K562 (cell line): ENCODE results near the gene SCLT1. TPM values are rescaled to one million over a fixed set of nuclear protein-coding genes. Genes with fewer than 3 reads are reported as not detected.

ENCODE experiments used
- BACH1 ChIP-seq: fragments of 200-800 bp; sonication (Bioruptor generic); IDR thresholded peaks from 2 replicates; pipeline ENCODE4 v1.6.1; 2016; ENCODE audit warnings: missing genetic modification characterization, missing compliant biosample characterization
- EGR1 ChIP-seq: fragments of 450-650 bp; conservative IDR thresholded peaks from 2 replicates; pipeline ENCODE4 v1.6.1; 2017; ENCODE audit warnings: mild to moderate bottlenecking
- HINFP ChIP-seq: fragments of 450-650 bp; conservative IDR thresholded peaks from 2 replicates; pipeline ENCODE4 v1.6.1; 2016; ENCODE audit warnings: missing genetic modification characterization, low read depth, mild to moderate bottlenecking, control low read depth, missing compliant biosample characterization
- MAFK ChIP-seq: IDR thresholded peaks from 2 replicates; pipeline ENCODE4 v1.6.1; 2011; ENCODE audit warnings: low read length, improper control_type of control experiment
- ZNF316 ChIP-seq: fragments of 450-650 bp; IDR thresholded peaks from 2 replicates; pipeline ENCODE4 v1.6.1; 2016
- ZNF79 ChIP-seq: fragments of 250-450 bp; sonication (Bioruptor Pico); IDR thresholded peaks from 2 replicates; pipeline ENCODE4 v1.4.0; 2020; ENCODE audit warnings: low read depth, mild to moderate bottlenecking, moderate library complexity
- polyA plus RNA-seq, 8 experiments: library from polyadenylated mRNA; depleted of rRNA in 4 of 8; stranded (reverse) in 5 of 8; unstranded in 3 of 8; fragments of >200 nt; fragmentation: Nextera tagmentation in 2 of 8; fragmentation: Illumina TruSeq in 1 of 8; extraction: Ambion mirVana in 2 of 8; extraction: Trizol in 1 of 8; gene quantifications; 2 replicates each; pipeline versions ENCODE4 v1.2.1 to v1.2.3, GENCODE V29; 2011 to 2014; ENCODE audit warnings: inconsistent platforms in 1 of 8, missing spikeins in 1 of 8
- total RNA-seq, 7 experiments: library from RNA; depleted of rRNA in 6 of 7; stranded (reverse); fragments of >200 nt in 6 of 7; fragmentation: Illumina TruSeq in 2 of 7; extraction: Trizol in 2 of 7; gene quantifications; 2 replicates each; pipeline versions ENCODE4 v1.2.1 to v1.2.3, GENCODE V29; 2011 to 2021; ENCODE audit warnings: low replicate concordance in 1 of 7
- TF ChIP-seq, protein P1 (sequence below): fragments of 450-650 bp; IDR thresholded peaks from 2 replicates; pipeline ENCODE4 v1.6.1; 2016; ENCODE audit warnings: mild to moderate bottlenecking, moderate library complexity

SCLT1 gene
- total and polyA plus RNA-seq, 9 of the 15 experiments (the other 6 are each of a cell fraction or from before 2014, with no cell fraction given), result 8.0 to 31.9 (median 24.2) TPM

- no peak for TF ChIP-seq EGR1
- no peak for TF ChIP-seq ZNF79
- TF ChIP-seq BACH1, result peak; percentile 41; the same call in 1 of the 2 replicates
- TF ChIP-seq ZNF316, result peak; percentile 49
- TF ChIP-seq HINFP (tag), result no peak
- TF ChIP-seq, protein P1, sequence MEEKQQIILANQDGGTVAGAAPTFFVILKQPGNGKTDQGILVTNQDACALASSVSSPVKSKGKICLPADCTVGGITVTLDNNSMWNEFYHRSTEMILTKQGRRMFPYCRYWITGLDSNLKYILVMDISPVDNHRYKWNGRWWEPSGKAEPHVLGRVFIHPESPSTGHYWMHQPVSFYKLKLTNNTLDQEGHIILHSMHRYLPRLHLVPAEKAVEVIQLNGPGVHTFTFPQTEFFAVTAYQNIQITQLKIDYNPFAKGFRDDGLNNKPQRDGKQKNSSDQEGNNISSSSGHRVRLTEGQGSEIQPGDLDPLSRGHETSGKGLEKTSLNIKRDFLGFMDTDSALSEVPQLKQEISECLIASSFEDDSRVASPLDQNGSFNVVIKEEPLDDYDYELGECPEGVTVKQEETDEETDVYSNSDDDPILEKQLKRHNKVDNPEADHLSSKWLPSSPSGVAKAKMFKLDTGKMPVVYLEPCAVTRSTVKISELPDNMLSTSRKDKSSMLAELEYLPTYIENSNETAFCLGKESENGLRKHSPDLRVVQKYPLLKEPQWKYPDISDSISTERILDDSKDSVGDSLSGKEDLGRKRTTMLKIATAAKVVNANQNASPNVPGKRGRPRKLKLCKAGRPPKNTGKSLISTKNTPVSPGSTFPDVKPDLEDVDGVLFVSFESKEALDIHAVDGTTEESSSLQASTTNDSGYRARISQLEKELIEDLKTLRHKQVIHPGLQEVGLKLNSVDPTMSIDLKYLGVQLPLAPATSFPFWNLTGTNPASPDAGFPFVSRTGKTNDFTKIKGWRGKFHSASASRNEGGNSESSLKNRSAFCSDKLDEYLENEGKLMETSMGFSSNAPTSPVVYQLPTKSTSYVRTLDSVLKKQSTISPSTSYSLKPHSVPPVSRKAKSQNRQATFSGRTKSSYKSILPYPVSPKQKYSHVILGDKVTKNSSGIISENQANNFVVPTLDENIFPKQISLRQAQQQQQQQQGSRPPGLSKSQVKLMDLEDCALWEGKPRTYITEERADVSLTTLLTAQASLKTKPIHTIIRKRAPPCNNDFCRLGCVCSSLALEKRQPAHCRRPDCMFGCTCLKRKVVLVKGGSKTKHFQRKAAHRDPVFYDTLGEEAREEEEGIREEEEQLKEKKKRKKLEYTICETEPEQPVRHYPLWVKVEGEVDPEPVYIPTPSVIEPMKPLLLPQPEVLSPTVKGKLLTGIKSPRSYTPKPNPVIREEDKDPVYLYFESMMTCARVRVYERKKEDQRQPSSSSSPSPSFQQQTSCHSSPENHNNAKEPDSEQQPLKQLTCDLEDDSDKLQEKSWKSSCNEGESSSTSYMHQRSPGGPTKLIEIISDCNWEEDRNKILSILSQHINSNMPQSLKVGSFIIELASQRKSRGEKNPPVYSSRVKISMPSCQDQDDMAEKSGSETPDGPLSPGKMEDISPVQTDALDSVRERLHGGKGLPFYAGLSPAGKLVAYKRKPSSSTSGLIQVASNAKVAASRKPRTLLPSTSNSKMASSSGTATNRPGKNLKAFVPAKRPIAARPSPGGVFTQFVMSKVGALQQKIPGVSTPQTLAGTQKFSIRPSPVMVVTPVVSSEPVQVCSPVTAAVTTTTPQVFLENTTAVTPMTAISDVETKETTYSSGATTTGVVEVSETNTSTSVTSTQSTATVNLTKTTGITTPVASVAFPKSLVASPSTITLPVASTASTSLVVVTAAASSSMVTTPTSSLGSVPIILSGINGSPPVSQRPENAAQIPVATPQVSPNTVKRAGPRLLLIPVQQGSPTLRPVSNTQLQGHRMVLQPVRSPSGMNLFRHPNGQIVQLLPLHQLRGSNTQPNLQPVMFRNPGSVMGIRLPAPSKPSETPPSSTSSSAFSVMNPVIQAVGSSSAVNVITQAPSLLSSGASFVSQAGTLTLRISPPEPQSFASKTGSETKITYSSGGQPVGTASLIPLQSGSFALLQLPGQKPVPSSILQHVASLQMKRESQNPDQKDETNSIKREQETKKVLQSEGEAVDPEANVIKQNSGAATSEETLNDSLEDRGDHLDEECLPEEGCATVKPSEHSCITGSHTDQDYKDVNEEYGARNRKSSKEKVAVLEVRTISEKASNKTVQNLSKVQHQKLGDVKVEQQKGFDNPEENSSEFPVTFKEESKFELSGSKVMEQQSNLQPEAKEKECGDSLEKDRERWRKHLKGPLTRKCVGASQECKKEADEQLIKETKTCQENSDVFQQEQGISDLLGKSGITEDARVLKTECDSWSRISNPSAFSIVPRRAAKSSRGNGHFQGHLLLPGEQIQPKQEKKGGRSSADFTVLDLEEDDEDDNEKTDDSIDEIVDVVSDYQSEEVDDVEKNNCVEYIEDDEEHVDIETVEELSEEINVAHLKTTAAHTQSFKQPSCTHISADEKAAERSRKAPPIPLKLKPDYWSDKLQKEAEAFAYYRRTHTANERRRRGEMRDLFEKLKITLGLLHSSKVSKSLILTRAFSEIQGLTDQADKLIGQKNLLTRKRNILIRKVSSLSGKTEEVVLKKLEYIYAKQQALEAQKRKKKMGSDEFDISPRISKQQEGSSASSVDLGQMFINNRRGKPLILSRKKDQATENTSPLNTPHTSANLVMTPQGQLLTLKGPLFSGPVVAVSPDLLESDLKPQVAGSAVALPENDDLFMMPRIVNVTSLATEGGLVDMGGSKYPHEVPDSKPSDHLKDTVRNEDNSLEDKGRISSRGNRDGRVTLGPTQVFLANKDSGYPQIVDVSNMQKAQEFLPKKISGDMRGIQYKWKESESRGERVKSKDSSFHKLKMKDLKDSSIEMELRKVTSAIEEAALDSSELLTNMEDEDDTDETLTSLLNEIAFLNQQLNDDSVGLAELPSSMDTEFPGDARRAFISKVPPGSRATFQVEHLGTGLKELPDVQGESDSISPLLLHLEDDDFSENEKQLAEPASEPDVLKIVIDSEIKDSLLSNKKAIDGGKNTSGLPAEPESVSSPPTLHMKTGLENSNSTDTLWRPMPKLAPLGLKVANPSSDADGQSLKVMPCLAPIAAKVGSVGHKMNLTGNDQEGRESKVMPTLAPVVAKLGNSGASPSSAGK, result no peak
- TF ChIP-seq MAFK, result peak; percentile 40; the same call in 1 of the 2 replicates
Measured at GRCh38 chr4:128979934-128980333, 113.4 kb downstream of the SCLT1 start (continued).
